KMS-11 (cell line): ENCODE measurements around the gene ACER2.

Experiments
- H2AFZ ChIP-seq: fragments of 200-600 bp; sonication (generic); 2 replicates; pipeline ENCODE4 v1.6.1; 2016; ENCODE audit warnings: antibody characterized with exemption, mixed run types, low read depth
- H3K27ac ChIP-seq: fragments of 200-600 bp; sonication (generic); 2 replicates; pipeline ENCODE4 v1.6.1; 2016; ENCODE audit warnings: mild to moderate bottlenecking, mixed run types
- H3K27me3 ChIP-seq: fragments of 200-600 bp; sonication (generic); 2 replicates; pipeline ENCODE4 v1.6.1; 2017; ENCODE audit warnings: mild to moderate bottlenecking, low read depth, mixed run types, moderate library complexity; ENCODE audit not compliant: insufficient read depth
- H3K36me3 ChIP-seq: fragments of 200-600 bp; sonication (generic); 2 replicates; pipeline ENCODE4 v1.6.1; 2017; ENCODE audit warnings: mild to moderate bottlenecking, mixed run types; ENCODE audit not compliant: insufficient read depth
- H3K4me1 ChIP-seq: fragments of 200-600 bp; sonication (generic); 2 replicates; pipeline ENCODE4 v1.6.1; 2016; ENCODE audit warnings: mild to moderate bottlenecking, low read depth, mixed run types; ENCODE audit not compliant: poor library complexity, severe bottlenecking
- H3K4me2 ChIP-seq: fragments of 200-600 bp; sonication (generic); 2 replicates; pipeline ENCODE4 v1.7.0; 2016; ENCODE audit warnings: mild to moderate bottlenecking, mixed run types
- H3K4me3 ChIP-seq: fragments of 200-600 bp; sonication (generic); IDR thresholded peaks from 2 replicates; pipeline ENCODE4 v1.6.1; 2017; ENCODE audit warnings: low read depth, low read length, mixed read lengths; ENCODE audit not compliant: insufficient read depth
- H3K79me2 ChIP-seq: fragments of 200-600 bp; sonication (generic); 2 replicates; pipeline ENCODE4 v1.6.1; 2016; ENCODE audit warnings: low read depth, mixed run types; ENCODE audit not compliant: insufficient read depth
- H3K9ac ChIP-seq: fragments of 200-600 bp; sonication (generic); 2 replicates; pipeline ENCODE4 v1.6.1; 2016; ENCODE audit warnings: mild to moderate bottlenecking, mixed run types
- H4K20me1 ChIP-seq: fragments of 200-600 bp; sonication (generic); 2 replicates; pipeline ENCODE4 v1.6.1; 2016; ENCODE audit warnings: mild to moderate bottlenecking, mixed run types; ENCODE audit not compliant: insufficient read depth
- TF ChIP-seq, protein P1 (sequence below): fragments of 200-600 bp; sonication (generic); conservative IDR thresholded peaks from 2 replicates; pipeline ENCODE4 v1.6.1; 2017; ENCODE audit warnings: low read depth, mild to moderate bottlenecking, antibody characterized with exemption, low read length, moderate library complexity, mixed read lengths

Gene ACER2

DNA sequence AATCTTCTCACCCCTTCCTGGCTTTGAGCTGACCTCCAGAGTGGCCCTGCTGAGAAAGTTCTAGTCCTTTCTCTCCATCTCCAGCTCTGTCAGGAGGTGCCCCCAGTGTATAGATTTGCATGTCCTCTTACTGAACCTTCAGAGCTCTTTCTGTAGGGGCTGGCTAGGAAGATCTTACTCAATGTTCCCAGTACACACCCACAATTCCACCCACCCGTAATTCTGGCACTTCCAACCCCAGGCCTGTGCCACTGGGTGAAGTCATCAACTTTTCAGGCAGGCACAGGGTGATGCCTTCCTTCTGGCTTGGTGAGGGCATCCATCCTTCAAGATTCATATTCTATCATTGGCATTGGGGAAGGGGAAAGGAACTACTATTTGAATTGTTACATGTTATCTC lies 75.9 kb downstream of the ACER2 start:
- H3K36me3 ChIP-seq = no peaks in the 10 kb centered on the region
- H3K4me3 ChIP-seq = no peak overlapping the region
- H4K20me1 ChIP-seq = no peaks in the 10 kb centered on the region
- H2AFZ ChIP-seq = no peak overlapping the region
- H3K4me1 ChIP-seq = no peaks in the 10 kb centered on the region
- H3K27ac ChIP-seq = no peak overlapping the region
- TF ChIP-seq, protein P1, sequence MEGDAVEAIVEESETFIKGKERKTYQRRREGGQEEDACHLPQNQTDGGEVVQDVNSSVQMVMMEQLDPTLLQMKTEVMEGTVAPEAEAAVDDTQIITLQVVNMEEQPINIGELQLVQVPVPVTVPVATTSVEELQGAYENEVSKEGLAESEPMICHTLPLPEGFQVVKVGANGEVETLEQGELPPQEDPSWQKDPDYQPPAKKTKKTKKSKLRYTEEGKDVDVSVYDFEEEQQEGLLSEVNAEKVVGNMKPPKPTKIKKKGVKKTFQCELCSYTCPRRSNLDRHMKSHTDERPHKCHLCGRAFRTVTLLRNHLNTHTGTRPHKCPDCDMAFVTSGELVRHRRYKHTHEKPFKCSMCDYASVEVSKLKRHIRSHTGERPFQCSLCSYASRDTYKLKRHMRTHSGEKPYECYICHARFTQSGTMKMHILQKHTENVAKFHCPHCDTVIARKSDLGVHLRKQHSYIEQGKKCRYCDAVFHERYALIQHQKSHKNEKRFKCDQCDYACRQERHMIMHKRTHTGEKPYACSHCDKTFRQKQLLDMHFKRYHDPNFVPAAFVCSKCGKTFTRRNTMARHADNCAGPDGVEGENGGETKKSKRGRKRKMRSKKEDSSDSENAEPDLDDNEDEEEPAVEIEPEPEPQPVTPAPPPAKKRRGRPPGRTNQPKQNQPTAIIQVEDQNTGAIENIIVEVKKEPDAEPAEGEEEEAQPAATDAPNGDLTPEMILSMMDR = no peak
- H3K4me2 ChIP-seq = no peak overlapping the region
- H3K9ac ChIP-seq = no peak overlapping the region
- H3K79me2 ChIP-seq = no peaks in the 10 kb centered on the region
- no peaks in the 10 kb centered on the region for H3K27me3 ChIP-seq

DNA sequence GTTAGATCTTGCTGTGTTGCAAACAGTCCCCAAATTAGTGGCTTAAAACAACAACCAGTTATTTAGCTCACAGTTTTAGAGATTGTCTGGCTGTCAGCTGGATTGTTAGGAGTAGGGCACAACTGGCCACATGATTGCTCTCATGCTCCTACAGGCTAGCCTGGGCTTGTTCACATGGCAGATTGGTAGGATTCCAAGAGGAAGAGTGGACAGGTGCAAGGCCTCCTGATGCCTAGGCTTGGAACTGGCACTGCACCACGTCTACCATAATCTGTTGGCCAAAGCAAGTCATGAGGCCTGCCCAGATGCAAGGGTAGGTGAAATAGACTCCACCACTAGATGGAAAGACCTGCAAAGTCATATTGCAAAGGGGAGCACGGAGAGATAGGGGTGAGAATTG lies 76.4 kb downstream of the ACER2 start:
- H3K4me1 ChIP-seq = no peaks in the 10 kb centered on the region
- H3K27ac ChIP-seq = no peak overlapping the region
- no peaks in the 10 kb centered on the region for H3K27me3 ChIP-seq
- H3K9ac ChIP-seq = no peak overlapping the region
- no peaks in the 10 kb centered on the region for H3K36me3 ChIP-seq
- H2AFZ ChIP-seq = no peak overlapping the region
- H3K79me2 ChIP-seq = no peaks in the 10 kb centered on the region
- TF ChIP-seq, protein P1 = no peak
- no peaks in the 10 kb centered on the region for H4K20me1 ChIP-seq
- no peak overlapping the region for H3K4me2 ChIP-seq
- no peak overlapping the region for H3K4me3 ChIP-seq

DNA sequence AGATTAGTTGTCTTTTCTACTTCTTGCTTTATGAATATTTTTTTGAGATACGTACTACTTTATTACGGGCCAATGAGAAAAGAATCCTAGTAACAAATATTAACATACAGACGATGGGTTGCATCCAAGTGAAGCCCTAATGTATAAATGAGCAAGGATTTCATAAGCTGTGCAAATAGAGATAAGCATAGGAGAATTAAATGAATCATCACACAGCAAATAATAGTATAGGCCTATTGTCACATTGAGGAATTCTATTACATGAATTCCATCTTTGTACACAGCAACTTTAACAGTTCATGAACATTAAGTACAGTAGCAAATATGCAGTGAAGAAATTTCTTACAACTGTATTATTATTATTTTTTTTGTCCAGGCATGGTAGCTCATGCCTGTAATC lies 78.0 kb downstream of the ACER2 start:
- H3K27ac ChIP-seq = no peak overlapping the region
- H3K79me2 ChIP-seq = no peaks in the 10 kb centered on the region
- no peak overlapping the region for H2AFZ ChIP-seq
- no peaks in the 10 kb centered on the region for H3K27me3 ChIP-seq
- no peak overlapping the region for H3K4me2 ChIP-seq
- TF ChIP-seq, protein P1 = no peak
- H3K36me3 ChIP-seq = no peaks in the 10 kb centered on the region
- H3K9ac ChIP-seq = no peak overlapping the region
- no peak overlapping the region for H3K4me3 ChIP-seq
- no peaks in the 10 kb centered on the region for H4K20me1 ChIP-seq
- no peaks in the 10 kb centered on the region for H3K4me1 ChIP-seq

DNA sequence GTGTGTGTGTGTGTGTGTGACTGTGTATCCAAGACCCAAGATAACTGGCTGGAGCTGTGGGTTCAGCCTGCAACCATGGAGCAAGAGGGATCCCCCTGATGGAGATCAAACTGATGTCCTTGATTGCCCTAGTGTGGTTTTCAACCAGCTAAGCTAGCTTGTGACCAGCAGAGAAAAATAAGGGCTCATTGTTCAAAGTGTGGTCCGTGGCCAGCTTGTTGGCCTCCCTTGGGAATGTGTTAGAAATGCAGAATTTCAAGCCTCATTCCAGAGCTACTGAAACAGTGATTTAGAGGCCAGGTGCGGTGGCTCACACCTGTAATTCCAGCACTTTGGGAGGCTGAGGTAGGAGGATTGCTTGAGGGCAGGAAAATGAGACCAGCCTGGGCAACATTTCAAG lies 79.9 kb downstream of the ACER2 start:
- H2AFZ ChIP-seq = no peak overlapping the region
- H3K79me2 ChIP-seq = no peaks in the 10 kb centered on the region
- no peak overlapping the region for H3K9ac ChIP-seq
- no peaks in the 10 kb centered on the region for H4K20me1 ChIP-seq
- no peaks in the 10 kb centered on the region for H3K36me3 ChIP-seq
- no peaks in the 10 kb centered on the region for H3K27me3 ChIP-seq
- H3K4me1 ChIP-seq = no peaks in the 10 kb centered on the region
- H3K27ac ChIP-seq = no peak overlapping the region
- no peak overlapping the region for H3K4me2 ChIP-seq
- TF ChIP-seq, protein P1 = no peak
- H3K4me3 ChIP-seq = no peak overlapping the region

DNA sequence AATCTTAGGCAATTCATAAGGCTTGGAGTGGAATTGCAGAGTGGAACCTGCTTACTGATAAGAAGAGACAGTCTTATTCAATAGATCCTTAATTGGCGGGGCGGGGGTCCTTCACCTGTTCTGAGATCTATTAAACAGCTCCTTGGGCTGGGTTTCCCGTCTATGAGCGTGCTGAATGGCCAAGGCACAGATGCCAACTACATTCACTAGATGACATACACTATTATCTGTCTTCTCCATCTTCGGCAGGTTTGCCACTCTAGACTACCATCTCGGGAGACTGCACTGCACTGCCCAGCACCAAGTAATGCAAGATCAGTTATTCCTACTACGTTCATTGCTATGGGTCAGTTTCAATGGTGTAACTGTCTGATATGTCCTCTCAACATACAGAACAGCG lies 81.5 kb downstream of the ACER2 start:
- Histone ChIP-seq H3K79me2 (no peaks in the 10 kb centered on the region), H4K20me1 (no peaks in the 10 kb centered on the region), H2AFZ (no peak overlapping the region), H3K27ac (no peak overlapping the region), H3K27me3 (no peaks in the 10 kb centered on the region), H3K4me3 (no peak overlapping the region), H3K4me2 (no peak overlapping the region), H3K9ac (no peak overlapping the region), H3K4me1 (no peaks in the 10 kb centered on the region), H3K36me3 (no peaks in the 10 kb centered on the region)
- TF ChIP-seq, protein P1 = no peak
